Cerebellar cortex (tissue), 1 donor: ENCODE results near the gene HSD17B13.
"Not testable (repeated sequence)": the region's sequence is repeated elsewhere in the genome, so short reads cannot be mapped to it uniquely, and the experiment has no call there.

Experiments used
- DNase-seq: peaks from one replicate; pipeline ENCODE4 v3.0.0-alpha.2; 2015; ENCODE audit warnings: low spot score

HSD17B13 gene

DNA sequence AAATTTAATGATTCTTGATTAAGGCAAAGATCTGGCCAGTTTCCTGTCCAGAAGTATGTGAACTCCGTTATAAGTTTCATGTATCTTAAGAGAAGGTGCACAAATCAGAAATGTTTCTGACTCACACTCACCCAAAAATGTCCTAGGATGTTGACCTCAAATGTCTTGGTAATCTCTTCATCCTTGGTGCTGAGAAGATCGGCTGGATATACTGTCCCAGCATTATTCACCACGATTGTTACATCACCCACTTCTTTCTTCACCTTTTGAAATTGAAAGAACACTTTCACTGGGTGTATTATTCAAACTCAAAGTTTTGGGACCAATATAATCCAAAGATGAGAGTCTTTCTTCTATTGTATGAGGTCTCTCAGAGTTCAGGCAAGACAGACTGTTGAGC, 5.7 kb downstream of the HSD17B13 start:
- DNase-seq = no peak

DNA sequence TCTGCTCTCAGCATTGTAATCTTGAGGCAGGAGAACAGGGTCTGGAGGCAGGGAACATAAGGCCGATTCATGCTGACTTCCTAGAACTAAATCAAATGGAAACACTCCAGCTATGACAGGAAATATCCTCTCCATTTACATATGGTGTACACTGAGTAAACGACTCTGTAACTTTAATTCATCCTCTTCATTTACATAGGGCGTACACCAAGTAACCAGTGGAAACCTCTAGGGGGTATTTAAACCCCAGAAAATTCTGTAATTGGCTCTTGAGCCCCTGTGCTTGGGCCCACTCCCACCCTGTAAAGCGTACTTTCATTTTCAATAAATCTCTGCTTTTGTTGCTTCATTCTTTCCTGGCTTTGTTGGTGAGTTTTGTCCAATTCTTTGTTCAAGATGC, 7.7 kb downstream of the HSD17B13 start:
- DNase-seq = not testable (repeated sequence)

DNA sequence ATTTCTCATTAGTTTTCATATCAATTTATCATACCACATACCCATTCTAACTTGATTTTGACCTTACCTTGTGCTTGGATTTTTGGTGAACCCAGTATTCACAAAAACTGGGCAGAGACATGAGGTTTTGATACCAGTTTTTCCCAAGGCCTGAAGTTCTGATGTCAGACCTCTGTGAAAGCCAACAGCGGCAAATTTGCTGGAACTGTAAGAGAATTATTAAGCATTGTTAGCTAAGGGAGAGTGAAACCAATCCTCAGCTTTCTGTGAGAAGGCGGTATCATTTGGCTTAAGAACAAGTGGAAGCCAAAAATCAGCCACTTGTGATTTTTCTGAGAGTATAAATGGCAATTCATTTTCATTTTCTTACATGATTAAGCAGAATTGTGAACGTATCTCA, 8.9 kb downstream of the HSD17B13 start:
- no peak for DNase-seq

DNA sequence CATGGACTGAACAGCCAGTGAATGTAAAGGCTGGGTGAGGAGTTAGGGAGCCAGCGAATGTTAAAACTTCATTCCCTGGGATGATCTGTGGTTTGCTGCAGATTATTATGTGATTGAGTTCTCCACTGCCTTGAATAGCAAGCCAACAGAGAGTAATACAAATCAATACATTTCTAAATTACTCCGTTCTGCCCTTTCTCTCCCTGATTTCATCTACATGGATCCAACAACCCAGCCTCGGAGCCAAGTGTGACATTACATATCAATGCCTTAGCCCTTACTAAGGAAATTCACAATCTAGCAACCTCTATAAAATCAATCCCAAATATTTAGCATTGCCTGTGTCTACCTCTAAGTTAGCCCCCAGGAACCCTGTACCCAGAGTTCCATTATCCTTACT, 11.0 kb downstream of the HSD17B13 start:
- no peak for DNase-seq

DNA sequence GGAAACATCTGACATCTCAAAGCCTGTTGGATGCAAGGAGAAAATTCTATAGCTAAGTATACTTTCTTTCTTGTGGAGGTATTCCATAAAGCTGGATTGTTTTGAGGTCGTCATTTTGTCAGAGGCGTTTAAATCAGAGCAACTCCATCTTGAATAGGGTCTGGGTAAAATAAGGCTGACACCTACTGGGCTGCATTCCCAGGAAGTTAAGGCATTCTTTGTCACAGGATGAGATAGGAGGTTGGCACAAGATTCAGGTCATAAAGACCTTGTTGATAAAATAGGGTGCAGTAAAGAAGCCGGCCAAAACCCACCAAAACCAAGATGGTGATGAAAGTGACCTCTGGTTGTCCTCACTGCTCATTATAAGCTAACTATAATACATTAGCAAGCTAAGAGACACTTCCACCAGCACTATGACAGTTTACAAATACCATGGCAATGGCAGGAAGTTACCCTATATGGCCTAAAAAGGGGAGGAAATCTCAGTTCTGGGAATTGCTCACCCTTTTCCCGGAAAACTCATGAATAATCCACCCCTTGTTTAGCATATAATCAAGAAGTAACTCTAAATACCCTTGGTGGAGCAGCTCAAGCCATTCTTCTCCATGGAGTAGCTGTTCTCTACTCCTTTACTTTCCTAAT, 11.9 kb downstream of the HSD17B13 start:
- no peak for DNase-seq

DNA sequence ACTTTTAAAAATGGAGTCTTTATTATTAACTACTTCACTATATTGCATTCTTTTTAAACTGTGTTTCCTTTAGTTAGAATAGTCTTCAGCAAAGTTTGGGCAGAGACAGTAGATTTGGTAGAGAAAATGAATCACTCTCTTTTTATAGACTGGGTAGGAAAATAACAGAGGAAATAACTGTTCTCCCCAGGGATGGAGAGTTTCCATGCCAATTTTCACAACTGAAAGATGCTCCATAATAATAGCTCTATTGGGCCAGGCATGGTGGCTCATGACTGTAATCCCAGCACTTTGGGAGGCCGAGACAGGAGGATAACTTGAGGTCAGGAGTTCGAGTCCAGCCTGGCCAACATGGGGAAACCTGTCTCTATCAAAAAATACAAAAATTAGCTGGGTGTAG, 13.1 kb downstream of the HSD17B13 start:
- DNase-seq = no peak

DNA sequence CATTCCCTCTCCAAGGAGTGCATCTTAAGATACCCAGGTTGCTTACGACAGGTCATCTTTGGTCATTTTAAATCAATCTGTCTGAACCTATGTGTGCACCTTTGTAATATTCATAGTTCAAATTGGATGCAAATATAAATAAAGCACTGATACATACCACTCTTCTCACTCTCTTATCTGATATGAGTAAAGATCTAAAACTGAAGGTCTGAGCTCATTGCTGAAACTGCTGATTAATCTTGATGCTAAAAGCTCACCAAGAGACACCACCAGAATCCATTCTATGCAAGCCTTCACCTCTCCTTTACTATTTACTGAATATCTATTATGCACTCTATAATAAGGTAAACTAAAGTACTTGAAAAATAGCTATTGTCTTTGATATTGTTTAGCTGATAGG, 16.6 kb downstream of the HSD17B13 start:
- DNase-seq = no peak

DNA sequence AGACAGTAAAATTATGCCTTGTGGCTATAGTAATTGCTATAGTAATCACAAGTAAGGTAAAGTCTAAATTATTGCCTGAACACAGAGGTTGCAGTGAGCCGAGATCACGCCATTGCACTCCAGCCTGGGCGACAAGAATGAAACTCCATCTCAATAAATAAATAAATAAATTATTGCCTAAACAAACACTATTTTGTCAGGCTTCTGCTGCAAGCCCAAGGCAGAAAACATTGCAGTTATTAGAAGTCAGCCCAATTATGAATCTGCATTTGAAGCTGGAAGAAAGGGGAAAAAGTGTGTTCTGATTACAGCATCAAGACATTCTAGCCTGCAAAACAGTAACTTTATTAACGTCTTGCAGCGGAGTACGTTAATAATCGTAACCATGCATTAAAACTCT, 17.1 kb downstream of the HSD17B13 start:
- DNase-seq = no peak

DNA sequence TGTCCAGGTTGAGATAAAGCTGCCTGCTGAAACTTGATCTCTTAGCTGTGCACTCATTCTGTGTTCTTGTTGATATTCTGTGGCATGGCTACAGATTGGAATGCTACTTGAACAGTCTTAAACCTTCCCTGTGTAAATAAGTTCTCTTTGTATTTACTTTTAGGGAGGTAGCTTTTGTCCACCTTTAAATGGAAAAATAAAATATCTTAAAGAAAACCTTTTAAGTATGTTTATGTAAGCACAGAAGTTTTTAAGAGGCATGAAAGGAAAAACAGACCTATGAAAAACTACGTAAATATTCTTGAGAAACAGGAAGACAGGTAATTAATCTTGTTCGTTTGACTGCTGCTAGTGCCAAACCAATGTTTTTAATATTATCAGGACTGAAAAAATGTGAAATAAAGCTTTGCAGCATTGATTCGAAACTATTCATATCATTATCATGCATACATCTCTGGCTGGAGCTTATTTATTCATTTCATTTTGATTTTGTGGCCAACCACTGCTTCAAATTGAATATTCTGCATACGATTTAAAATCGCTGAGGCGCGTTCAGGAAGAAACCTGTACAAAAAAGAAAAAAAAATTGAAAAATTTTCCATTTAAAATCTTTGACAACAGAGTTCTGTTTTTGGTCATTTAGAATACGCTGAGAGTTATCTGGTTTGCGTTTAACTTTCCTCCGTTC, 17.8 kb downstream of the HSD17B13 start:
- no peak for DNase-seq

DNA sequence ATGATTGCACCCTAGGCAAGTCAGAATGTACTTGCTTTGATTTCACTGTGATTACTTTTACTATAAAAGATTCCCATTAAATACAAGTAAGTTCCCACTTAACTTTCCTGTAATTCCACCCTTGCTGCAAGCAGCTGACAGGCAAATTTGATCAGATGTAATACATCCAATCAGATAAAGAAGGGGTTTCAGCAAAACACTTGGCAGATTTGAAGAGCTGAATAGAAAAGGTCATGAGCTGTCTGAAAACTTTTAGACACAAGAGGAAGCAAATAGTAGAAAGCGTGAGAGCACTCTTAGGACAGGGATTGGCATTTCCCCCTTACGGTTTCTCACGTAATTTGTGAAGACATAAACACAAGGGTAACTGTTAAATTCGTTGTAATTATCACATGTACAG, 22.8 kb downstream of the HSD17B13 start:
- no peak for DNase-seq

DNA sequence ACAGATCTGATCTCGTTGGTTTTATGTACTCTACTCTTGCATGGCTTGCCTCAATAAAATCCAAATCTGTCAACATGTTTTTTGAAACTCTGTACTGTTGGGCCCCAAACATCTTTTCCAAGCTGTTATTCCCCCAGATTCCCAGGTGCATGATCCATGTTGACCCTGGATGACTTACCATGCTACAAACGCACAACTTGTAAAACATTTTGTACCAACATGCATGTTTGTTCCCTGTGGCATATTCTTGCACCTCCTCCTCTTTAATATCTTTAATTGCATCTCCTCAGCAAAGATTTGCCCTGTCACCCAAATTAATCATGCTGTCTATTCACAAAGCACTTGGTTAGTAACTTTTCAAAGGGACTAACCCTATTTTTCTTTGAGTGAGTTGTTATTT, 24.3 kb downstream of the HSD17B13 start:
- no peak for DNase-seq

DNA sequence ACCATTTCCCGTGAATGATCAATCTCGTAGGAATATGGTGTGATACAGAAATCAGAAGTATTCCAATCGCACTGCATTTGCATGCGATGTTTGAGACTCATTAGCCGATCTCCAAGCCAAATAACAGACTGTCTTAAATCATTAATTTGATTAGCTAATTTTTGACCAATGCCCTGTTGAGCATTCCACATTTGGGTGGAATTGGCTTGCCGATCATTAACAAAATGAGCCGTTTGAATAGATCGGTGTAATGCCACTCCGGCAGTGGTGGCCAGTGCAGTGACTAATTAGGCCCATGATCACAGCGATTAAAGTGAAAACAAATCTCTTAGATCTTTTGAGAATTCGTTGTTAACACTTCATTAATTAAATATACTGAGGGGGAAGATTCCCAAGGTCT, 27.8 kb downstream of the HSD17B13 start:
- DNase-seq = not testable (repeated sequence)

DNA sequence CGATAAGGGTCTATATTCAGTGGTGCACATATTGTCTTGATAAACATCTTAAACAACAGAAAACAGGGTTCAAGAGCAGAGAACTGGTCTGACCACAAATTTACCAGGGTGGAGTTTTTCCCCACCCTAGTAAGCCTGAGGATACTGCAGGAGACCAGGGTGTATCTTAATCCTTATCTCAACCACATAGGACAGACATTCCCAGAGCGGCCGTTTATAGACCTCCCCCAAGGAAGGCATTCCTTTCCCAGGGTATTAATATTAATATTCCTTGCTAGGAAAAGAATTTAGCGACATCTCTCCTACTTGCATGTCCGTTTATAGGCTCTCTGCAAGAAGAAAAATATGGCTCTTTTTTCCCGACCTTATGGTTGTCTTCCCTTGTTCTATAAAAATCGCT, 28.8 kb downstream of the HSD17B13 start:
- DNase-seq = not testable (repeated sequence)

DNA sequence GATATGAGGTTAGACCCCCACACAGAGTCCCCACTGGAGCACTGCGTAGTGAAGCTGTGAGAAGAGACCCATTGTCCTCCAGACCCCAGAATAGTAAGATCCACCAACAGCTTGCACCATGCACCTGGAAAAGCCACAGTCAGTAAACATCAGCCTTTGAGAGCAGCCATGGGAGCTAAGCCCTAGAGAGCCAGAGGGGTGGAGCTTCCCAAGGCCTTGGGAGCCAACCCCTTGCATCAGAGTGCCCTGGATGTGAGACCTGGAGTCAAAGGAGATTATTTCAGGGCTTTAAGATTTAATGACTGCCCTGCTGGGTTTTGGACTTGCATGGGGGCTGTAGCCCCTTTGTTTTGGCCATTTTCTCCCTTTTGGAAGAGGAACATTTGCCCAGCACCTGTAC, 35.7 kb downstream of the HSD17B13 start:
- DNase-seq = no peak

DNA sequence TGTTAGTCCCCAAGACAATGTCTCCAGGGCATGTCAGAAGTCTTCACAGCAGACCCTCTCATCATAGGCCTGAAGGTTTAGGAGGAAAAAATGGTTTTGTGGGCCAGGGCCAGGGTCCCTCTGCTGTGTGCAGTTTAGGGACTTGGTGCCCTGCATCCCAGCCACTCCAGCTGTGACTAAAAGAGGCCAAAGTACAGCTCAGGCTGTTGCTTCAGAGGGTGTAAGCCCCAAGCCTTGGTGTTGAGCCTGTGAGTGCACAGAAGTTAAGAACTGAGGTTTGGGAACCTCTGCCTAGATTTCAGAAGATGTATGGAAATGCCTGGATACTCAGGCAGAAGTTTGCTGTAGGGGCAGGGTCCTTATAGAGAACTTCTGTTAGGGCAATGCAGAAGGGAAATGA, 38.4 kb downstream of the HSD17B13 start:
- not testable (repeated sequence) for DNase-seq

DNA sequence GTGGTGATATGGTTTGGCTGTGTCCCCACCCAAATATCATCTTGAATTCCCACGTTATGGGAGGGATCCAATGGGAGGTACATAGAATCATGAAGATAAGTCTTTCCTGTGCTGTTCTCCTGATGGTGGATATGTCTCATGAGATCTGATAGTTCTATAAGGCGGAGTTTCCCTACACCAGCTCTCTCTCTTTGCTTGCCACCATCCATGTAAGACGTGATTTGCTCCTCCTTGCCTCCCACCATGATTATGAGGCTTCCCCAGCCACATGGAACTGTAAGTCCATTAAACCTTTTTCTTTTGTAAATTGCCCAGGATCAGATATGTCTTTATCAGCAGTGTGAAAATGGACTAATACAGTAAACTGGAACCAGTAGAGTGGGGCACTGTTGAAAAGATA, 39.5 kb downstream of the HSD17B13 start:
- DNase-seq = no peak

DNA sequence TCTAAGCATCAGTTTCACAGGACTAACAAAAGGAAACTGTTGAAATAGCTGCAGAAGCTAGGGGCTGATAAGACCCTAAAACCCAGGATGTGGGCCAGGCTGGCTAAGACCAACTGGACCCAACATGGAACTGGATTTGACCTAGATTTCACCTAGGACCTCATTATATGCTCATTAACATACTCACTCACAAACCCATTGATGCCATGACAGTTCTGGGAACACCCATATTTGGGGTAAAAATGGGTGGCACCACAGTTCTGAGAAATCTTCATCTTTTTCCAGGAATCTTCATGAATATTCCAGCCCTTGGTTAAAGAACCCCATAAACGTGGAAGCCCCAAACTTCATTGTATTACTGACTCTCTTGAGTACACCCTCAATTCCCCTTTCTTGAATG, 41.1 kb downstream of the HSD17B13 start:
- no peak for DNase-seq

DNA sequence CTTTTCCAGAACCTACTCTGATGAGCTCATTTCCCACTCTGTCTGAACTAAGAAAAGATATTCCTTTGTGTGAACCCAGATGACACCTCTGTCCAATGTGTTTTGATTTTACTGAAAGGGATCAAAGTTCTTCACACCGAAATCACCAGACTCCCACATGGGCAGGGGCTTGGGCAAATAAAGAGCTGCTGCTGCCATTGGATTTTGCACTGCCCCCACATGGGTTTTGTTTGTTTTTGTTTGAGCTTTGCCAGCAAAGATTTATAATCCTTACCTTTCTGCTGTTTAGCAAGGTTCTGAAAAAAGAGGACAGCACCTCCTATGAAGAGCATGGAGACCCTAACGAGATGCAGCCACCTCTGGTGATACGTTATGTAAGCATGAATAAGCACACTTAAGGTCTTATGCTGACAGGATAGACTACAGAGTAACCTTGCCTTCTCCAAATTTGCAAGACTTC, 44.3 kb downstream of the HSD17B13 start:
- no peak for DNase-seq

DNA sequence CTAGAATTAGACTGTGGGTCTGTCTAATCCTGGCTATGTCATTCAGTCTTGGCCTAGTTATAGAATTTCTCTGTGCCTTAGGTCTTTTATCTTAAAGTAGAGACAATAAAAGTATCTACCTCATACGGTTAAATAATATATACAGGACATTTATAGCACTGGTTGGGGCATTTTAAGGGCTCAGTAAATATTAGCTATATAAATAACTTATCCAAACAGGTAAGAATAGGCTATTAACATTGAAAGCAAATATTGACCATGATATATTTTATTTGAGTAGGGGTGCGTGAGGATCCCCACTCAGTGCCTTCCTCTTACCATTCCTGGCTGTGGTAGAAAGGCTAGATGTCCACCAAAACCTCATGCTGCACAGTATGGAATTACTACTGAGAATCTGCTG, 47.4 kb downstream of the HSD17B13 start:
- no peak for DNase-seq

DNA sequence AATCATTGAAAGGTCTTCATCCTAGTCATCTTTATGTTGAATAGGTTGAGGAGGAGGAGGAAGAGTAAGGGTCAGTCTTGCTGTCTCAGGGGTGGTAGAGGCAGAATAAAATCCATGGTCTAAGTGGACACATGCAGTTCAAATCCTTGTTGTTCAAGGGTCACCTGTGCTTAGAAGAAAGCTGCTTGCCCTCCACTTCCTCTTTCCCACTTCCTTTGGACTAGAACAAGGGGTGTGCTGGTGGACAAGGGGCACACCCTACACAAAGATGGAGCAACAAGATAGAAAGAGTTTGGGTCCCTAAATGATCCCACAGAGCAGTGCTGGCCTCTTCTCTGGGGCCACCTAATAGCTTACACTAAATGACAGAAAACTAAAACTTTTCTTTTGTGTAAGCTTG, 47.9 kb downstream of the HSD17B13 start:
- no peak for DNase-seq

DNA sequence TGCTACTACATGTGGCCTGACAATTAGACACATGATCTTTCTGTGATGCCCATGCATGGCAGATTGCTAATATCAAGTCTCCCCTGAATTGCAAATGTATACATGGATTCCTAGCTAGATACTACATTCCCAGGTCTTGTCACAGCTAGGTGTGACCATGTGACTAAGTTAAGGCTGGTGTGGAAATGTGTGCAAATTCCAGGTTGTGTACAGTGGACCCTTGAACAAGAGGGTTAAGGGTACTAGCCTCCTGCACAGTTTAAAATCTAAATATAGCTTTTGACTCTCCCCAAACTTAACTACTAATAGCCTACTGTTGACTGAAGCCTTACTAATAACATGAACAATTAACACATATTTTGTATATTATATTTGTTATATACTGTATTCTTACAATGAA, 48.4 kb downstream of the HSD17B13 start:
- DNase-seq = no peak

DNA sequence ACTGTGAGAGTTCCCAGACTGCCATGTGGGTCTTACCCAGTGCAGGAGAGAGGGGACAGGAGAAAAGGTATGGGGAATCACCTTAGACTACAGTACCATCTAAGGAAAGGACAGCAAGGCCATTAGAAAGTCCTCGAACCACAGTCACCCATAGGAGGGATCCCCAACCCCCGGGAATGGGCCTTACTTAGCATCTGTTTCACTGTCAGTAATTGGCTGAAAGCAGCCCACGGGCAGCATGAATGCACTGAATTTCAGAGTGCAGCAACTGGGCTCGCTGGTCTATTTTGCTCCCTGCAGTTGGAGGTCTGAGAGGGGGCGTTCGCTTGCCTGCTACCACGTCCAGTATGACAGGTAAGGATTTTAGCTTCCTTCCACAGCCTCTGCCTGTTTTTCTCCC, 51.9 kb downstream of the HSD17B13 start:
- no peak for DNase-seq

DNA sequence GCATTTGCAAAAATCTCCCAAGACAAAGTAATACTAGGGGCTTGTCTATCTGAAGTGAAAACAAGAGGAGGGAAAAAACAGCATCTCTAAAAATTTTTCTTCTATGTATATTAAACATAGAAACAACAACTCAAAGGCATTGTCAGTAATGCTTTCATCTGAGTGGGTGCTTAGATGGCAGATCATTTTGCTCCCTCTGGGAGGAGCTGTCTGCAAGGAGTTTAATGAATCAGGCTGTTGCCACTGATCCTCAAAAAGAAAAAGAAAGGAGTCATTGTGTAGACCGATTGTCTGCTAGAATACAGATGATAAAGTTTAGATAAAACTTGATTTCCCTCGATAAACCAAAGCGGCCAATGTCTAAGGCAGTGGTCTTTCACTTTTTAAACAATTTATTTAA, 52.5 kb downstream of the HSD17B13 start:
- DNase-seq = peak; percentile 22

DNA sequence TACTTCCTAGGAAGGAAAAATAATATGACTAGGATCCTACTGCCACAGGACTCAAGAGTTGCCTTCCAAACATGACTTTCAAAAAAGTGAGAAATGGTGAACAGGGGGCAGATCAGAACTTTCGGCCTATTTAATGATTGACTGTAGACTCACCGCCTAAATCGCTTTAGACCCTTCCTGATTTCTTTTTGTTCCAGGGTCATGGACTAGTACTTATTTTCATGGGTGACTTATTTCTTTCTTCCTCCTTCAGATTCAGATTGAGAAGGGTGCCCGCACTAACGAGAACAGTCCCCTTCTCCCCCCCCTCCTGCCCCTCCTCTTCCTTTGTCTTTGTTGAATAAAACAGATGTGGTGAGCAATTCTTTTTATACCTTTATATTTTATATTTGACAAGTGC, 54.3 kb downstream of the HSD17B13 start:
- DNase-seq = no peak
